ENCODE data around the gene ZNF425. TPM values are rescaled to one million over a fixed set of nuclear protein-coding genes. Genes with fewer than 3 reads are reported as not detected.

The ZNF425 gene
- total RNA-seq, 2 donors from 2014 or later = 2.8 to 4.0 TPM

DNA sequence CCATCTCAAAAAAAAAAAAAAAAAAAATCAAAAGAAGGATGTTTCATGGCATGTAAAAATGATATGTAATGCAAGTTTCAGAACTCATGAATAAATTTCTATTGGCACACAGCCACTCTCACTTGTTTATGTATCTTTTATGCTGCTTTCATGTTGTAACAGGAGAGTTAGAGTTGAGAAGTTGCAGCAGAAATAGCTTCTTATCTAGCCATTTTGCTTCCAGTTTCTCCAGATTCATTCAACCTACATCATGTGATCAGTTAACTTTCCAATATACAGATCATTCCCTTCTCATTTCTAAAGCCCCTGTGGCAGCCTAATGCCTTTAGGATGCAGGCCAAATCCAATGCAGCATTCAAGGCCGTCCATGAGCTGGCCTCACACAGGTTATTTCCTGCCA, 66.0 kb downstream of the ZNF425 start:
- no peak for DNase-seq (ENCODE audit: low spot score)
- 26% methylated on average over 1 of the region's 1 CpG for WGBS
- no peaks in the 10 kb centered on the region for H3K4me1 ChIP-seq (replicated peaks)
- no peak overlapping the region for H3K27ac ChIP-seq
- no peaks in the 10 kb centered on the region for H3K36me3 ChIP-seq
- H3K4me3 ChIP-seq = no peak overlapping the region
- intact Hi-C loops (cut with DNase I) = no loop called here
- TF ChIP-seq POLR2A (IDR thresholded peaks at IDR 0.05) (no peak), POLR2AphosphoS5 (IDR thresholded peaks at IDR 0.05) (no peak)
- TF ChIP-seq, protein P1, sequence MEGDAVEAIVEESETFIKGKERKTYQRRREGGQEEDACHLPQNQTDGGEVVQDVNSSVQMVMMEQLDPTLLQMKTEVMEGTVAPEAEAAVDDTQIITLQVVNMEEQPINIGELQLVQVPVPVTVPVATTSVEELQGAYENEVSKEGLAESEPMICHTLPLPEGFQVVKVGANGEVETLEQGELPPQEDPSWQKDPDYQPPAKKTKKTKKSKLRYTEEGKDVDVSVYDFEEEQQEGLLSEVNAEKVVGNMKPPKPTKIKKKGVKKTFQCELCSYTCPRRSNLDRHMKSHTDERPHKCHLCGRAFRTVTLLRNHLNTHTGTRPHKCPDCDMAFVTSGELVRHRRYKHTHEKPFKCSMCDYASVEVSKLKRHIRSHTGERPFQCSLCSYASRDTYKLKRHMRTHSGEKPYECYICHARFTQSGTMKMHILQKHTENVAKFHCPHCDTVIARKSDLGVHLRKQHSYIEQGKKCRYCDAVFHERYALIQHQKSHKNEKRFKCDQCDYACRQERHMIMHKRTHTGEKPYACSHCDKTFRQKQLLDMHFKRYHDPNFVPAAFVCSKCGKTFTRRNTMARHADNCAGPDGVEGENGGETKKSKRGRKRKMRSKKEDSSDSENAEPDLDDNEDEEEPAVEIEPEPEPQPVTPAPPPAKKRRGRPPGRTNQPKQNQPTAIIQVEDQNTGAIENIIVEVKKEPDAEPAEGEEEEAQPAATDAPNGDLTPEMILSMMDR (IDR thresholded peaks at IDR 0.05) = no peak
- H3K9me3 ChIP-seq = no peaks in the 10 kb centered on the region
- H3K27me3 ChIP-seq (replicated peaks; ENCODE audit: insufficient read depth) = no peaks in the 10 kb centered on the region

GRCh38 chr7:149053885-149054284, 72.2 kb downstream of the ZNF425 start:
- Histone ChIP-seq H3K27ac (no peak overlapping the region), H3K36me3 (no peaks in the 10 kb centered on the region), H3K4me3 (no peak overlapping the region), H3K27me3 (replicated peaks; ENCODE audit: insufficient read depth) (no peaks in the 10 kb centered on the region), H3K9me3 (no peaks in the 10 kb centered on the region), H3K4me1 (replicated peaks) (no peaks in the 10 kb centered on the region)
- TF ChIP-seq, protein P1 (IDR thresholded peaks at IDR 0.05) = no peak
- TF ChIP-seq POLR2AphosphoS5 (IDR thresholded peaks at IDR 0.05) = no peak
- TF ChIP-seq POLR2A (IDR thresholded peaks at IDR 0.05) = no peak
- 87% methylated on average over 8 of the region's 8 CpGs for WGBS
- intact Hi-C loops (cut with DNase I) = no loop called here
- no peak for DNase-seq (ENCODE audit: low spot score)

GRCh38 chr7:149053384-149053783, 72.7 kb downstream of the ZNF425 start:
- WGBS = 96% methylated on average over 1 of the region's 1 CpG
- DNase-seq (ENCODE audit: low spot score) = no peak
- Histone ChIP-seq H3K27ac (no peak overlapping the region), H3K4me1 (replicated peaks) (no peaks in the 10 kb centered on the region), H3K4me3 (no peak overlapping the region), H3K9me3 (no peaks in the 10 kb centered on the region), H3K27me3 (replicated peaks; ENCODE audit: insufficient read depth) (no peaks in the 10 kb centered on the region), H3K36me3 (no peaks in the 10 kb centered on the region)
- intact Hi-C loops (cut with DNase I) = no loop called here
- TF ChIP-seq POLR2AphosphoS5 (IDR thresholded peaks at IDR 0.05) = no peak

Small RNA genes lying within 50 kb of the gene (small RNA-seq; reads per million reads assigned to genes)
- gene COX6B1P1 = 0 reads per million in 2 donors
- gene RN7SL521P = 0 reads per million in 2 donors

Other genes starting within 250 kb of the ZNF425 start
- gene EZH2, start 242.0 kb downstream of the ZNF425 start, total RNA-seq = 1 to 10 TPM; 2.3 to 8.6 TPM
- 100 to 1,000 TPM; 125 to 262 TPM for gene PDIA4, start 97.8 kb downstream of the ZNF425 start, total RNA-seq
- 10 to 100 TPM in 1 of 2 donors, 1 to 10 TPM in 1; 9.3 to 12.8 TPM for gene ZNF786, start 35.6 kb downstream of the ZNF425 start, total RNA-seq
- gene ZNF398, start 21.1 kb upstream of the ZNF425 start, total RNA-seq = 10 to 100 TPM; 27.6 to 28.9 TPM
- 10 to 100 TPM; 30.0 to 33.2 TPM for gene ZNF282, start 69.2 kb upstream of the ZNF425 start, total RNA-seq
- 10 to 100 TPM in 1 of 2 donors, 1 to 10 TPM in 1; 8.9 to 15.9 TPM for gene ZNF212, start 113.3 kb upstream of the ZNF425 start, total RNA-seq
- gene ZNF783, start 135.9 kb upstream of the ZNF425 start, total RNA-seq = 10 to 100 TPM; 10.7 to 20.7 TPM